K562 (cell line): ENCODE results near the gene LSM11.

ENCODE experiments used
- CBX2 ChIP-seq: fragments of 200-600 bp; sonication (generic); IDR thresholded peaks from one replicate; pipeline ENCODE4 v1.6.1; 2012; ENCODE audit warnings: mild to moderate bottlenecking, low read length, inconsistent platforms; ENCODE audit not compliant: insufficient read depth, poor library complexity, severe bottlenecking
- MTA1 ChIP-seq: fragments of 450-650 bp; IDR thresholded peaks from 2 replicates; pipeline ENCODE4 v1.6.1; 2017; ENCODE audit warnings: borderline replicate concordance
- POLR2A ChIP-seq: fragments of 450-650 bp; conservative IDR thresholded peaks from 2 replicates; pipeline ENCODE4 v1.6.1; 2016
- PURB ChIP-seq: sonication (generic); formaldehyde crosslinking; IDR thresholded peaks from 2 replicates; pipeline ENCODE4 v1.9.0; 2021; ENCODE audit warnings: low read depth, mild to moderate bottlenecking, missing genetic modification reagents
- SMARCC2 ChIP-seq: fragments of 450-650 bp; IDR thresholded peaks from 2 replicates; pipeline ENCODE4 v1.6.1; 2017; ENCODE audit warnings: antibody characterized with exemption, moderate library complexity, mild to moderate bottlenecking, low read depth
- ZNF778 ChIP-seq: fragments of 450-650 bp; formaldehyde crosslinking; IDR thresholded peaks from 2 replicates; pipeline ENCODE4 v1.4.0; 2020; ENCODE audit warnings: mild to moderate bottlenecking, moderate library complexity
- TF ChIP-seq, protein P1 (sequence below), 3 experiments: IDR thresholded peaks in 2 of 3; conservative IDR thresholded peaks in 1 of 3; 2 replicates each; pipeline ENCODE4 v1.5.1; 2011 to 2012; ENCODE audit warnings: low read length in 3 of 3, mild to moderate bottlenecking in 3 of 3, control low read depth in 2 of 3, improper control_type of control experiment in 1 of 3, inconsistent platforms in 1 of 3, low read depth in 1 of 3, mixed read lengths in 1 of 3, moderate library complexity in 1 of 3; ENCODE audit not compliant: insufficient read depth in 2 of 3
- TF ChIP-seq, protein P2 (sequence below): sonication (generic); formaldehyde crosslinking; IDR thresholded peaks from 2 replicates; pipeline ENCODE4 v1.8.1; 2023; ENCODE audit warnings: mild to moderate bottlenecking, missing genetic modification reagents

DNA sequence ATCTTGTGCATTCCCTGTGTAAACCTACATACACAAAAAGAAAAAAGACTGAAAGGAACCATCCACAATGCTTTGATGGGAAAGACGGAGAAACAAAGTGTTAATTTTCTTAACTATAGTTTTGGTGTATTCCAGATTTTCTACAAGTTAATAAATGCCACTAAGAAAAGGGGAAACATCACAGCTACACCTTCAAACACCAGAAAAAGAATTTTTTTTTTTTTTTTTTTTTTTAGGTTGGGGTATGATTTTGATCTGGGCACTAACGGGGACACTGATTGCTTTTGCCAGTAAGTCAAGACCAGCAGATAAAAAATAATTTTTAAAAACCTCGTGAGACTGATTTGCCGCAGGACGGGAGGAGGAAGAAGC is 12.6 kb upstream of the LSM11 start:
- TF ChIP-seq ZNF778 (CRISPR knock-in tag) (no peak), CBX2 (no peak), SMARCC2 (no peak), PURB (CRISPR knock-in tag) (no peak), MTA1 (no peak), POLR2A (no peak)
- TF ChIP-seq, protein P1, sequence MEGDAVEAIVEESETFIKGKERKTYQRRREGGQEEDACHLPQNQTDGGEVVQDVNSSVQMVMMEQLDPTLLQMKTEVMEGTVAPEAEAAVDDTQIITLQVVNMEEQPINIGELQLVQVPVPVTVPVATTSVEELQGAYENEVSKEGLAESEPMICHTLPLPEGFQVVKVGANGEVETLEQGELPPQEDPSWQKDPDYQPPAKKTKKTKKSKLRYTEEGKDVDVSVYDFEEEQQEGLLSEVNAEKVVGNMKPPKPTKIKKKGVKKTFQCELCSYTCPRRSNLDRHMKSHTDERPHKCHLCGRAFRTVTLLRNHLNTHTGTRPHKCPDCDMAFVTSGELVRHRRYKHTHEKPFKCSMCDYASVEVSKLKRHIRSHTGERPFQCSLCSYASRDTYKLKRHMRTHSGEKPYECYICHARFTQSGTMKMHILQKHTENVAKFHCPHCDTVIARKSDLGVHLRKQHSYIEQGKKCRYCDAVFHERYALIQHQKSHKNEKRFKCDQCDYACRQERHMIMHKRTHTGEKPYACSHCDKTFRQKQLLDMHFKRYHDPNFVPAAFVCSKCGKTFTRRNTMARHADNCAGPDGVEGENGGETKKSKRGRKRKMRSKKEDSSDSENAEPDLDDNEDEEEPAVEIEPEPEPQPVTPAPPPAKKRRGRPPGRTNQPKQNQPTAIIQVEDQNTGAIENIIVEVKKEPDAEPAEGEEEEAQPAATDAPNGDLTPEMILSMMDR (IDR thresholded peaks at IDR 0.05 in 2 of 3, conservative IDR thresholded peaks at IDR 0.05 in 1 of 3; ENCODE audit: insufficient read depth in 2 of 3, low read depth in 1 of 3, low read length in 3 of 3): no peak
- TF ChIP-seq, protein P2, sequence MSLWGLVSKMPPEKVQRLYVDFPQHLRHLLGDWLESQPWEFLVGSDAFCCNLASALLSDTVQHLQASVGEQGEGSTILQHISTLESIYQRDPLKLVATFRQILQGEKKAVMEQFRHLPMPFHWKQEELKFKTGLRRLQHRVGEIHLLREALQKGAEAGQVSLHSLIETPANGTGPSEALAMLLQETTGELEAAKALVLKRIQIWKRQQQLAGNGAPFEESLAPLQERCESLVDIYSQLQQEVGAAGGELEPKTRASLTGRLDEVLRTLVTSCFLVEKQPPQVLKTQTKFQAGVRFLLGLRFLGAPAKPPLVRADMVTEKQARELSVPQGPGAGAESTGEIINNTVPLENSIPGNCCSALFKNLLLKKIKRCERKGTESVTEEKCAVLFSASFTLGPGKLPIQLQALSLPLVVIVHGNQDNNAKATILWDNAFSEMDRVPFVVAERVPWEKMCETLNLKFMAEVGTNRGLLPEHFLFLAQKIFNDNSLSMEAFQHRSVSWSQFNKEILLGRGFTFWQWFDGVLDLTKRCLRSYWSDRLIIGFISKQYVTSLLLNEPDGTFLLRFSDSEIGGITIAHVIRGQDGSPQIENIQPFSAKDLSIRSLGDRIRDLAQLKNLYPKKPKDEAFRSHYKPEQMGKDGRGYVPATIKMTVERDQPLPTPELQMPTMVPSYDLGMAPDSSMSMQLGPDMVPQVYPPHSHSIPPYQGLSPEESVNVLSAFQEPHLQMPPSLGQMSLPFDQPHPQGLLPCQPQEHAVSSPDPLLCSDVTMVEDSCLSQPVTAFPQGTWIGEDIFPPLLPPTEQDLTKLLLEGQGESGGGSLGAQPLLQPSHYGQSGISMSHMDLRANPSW: no peak
